HG03439 (cell line): ENCODE measurements around the gene DEPDC1B.
"Not testable (repeated sequence)": the region's sequence is repeated elsewhere in the genome, so short reads cannot be mapped to it uniquely, and the experiment has no call there.

Source experiments
- ATAC-seq: cut with Tn5 transposase; IDR thresholded peaks from one replicate; pipeline ENCODE4 v1.9.1; 2021; ENCODE audit warnings: mild to moderate bottlenecking, moderate library complexity; ENCODE audit not compliant: unreplicated experiment

Gene DEPDC1B

GRCh38 chr5:60699609-60700415 is at the start of gene DEPDC1B:
TSS of gene DEPDC1B (minus strand) at chr5:60700166. CDS start at chr5:60700093, 73 bp downstream.
- ATAC-seq, result peak; percentile 94

GRCh38 chr5:60744682-60745081 is 44.7 kb upstream of the DEPDC1B start:
- ATAC-seq, result no peak

DNA sequence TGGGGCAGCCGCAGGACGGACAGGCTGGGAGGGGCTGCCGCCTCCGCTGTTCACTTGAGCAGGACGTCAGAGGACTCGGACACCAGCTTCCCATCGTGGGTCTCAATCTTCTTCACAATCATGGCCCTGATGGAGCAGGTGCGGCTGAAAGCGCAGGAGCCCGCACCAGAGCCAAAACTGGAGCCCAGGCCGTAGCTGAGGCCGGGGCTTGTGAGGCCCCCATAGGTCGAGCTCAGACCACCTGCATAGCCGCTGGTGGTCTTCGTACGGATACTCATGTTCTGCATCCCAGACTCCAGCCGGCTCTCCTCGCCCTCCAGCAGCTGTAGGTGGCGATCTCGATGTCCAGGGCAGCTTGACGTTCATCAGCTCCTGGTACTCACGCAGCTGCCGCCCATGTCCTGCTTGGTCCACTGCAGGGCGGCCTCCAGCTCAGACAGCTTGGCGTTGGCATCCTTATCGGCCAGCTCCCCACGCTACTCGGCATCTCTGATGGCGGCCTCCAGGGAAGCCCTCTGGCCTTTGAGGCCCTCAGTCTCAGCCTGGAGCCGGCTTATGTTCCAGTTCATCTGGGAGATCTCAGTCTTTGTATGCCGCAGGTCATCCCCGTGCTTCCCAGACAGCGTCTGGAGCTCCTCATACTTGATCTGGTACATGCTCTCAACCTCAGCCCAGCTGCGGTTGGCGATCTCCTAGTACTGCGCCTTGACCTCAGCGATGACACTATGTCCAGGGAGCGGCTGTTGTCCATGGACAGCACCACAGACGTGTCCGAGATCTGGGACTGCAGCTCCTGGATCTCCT is 43.7 kb upstream of the DEPDC1B start:
- no peak for ATAC-seq

DNA sequence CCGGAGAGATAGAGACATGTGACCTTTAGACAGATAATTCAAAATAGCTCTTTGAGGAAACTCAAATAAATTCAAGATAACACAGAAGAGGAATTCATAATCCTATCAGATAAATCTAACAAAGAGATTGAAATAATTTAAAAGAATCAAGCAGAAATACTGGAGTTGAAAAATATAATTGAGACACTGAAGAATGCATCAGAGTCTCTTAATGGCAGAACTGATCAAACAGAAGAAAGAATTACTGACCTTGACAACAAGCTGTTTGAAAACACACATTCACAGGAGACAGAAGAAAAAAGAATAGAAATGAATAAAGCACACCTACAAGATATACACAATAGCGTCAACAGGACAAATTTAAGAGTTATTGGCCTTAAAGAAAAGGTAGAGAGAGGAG is 40.4 kb upstream of the DEPDC1B start:
- ATAC-seq, result no peak

GRCh38 chr5:60738933-60739332 is 39.0 kb upstream of the DEPDC1B start:
- ATAC-seq, result no peak

- no peak for ATAC-seq
Observed at GRCh38 chr5:60738461-60738860, 38.5 kb upstream of the DEPDC1B start.

- not testable (repeated sequence) for ATAC-seq
Observed at GRCh38 chr5:60730858-60731257, 30.9 kb upstream of the DEPDC1B start.

DNA sequence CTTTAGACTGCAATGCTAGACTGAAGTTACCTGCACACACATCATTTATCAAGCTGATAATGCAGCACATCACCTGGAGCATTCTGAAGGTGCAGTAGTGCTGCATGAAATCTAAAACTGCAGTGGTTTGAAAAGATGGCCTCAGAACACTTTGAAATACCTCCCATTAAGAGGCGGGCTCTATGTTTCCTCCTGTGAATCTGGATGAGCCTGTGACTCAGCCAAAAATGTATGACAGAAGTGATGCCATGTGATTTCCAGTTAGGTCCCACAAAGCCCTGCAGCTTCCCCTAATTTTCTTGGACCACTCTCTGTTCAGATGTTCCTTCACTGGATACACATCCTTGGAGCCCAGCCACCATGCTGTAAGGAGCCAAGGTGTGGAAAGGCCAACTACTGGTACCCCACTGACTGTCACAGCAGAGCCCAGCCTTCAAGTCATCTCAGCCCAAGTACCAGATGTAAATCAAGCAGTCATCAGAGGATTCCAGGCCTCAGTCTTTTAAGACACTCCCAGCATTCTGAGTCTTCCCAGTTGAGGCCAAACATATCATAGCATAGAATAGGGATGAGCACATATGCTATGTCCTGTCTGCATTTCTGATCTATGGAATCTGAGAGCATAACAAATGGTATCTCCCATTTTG is 27.2 kb upstream of the DEPDC1B start:
- no peak for ATAC-seq

DNA sequence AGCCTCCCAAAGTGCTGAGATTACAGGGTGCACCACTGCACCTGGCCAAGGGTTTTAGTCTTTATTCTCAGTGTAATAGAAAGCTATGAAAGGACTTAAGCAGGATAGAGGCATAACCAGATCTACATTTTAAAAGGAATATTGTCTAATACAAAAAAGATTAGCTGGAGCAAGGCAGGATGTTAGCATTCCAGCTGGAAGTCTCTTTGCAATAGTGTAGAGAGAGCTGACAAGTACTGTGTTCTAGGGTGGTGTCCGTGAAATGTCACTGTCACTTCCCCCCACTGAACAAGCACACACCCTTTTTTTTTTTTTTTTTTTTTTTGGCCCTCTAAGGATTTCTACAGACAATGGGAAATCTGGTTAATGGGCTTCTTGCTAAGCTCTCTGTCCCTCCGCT is 24.2 kb upstream of the DEPDC1B start:
- ATAC-seq, result no peak

DNA sequence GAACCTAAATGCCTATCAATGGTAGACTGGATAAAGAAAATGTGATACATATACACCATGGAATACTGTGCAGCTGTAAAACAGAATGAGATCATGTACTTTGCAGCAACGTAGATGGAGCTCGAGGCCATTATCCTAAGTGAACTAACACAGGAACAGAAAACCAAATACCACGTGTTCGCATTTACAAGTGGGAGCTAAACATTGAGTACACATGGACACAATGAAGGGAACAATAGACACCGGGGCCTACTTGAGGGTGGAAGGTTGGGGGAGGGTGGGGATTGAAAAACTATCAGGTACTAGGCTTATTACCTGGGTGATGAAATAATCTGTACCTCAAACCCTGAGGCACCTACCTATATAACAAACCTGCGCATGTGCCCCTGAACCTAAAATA is 22.4 kb upstream of the DEPDC1B start:
- no peak for ATAC-seq

- ATAC-seq, result no peak
Observed at GRCh38 chr5:60719329-60719728, 19.4 kb upstream of the DEPDC1B start.

- ATAC-seq, result no peak
Observed at GRCh38 chr5:60718166-60718892, 18.4 kb upstream of the DEPDC1B start.

DNA sequence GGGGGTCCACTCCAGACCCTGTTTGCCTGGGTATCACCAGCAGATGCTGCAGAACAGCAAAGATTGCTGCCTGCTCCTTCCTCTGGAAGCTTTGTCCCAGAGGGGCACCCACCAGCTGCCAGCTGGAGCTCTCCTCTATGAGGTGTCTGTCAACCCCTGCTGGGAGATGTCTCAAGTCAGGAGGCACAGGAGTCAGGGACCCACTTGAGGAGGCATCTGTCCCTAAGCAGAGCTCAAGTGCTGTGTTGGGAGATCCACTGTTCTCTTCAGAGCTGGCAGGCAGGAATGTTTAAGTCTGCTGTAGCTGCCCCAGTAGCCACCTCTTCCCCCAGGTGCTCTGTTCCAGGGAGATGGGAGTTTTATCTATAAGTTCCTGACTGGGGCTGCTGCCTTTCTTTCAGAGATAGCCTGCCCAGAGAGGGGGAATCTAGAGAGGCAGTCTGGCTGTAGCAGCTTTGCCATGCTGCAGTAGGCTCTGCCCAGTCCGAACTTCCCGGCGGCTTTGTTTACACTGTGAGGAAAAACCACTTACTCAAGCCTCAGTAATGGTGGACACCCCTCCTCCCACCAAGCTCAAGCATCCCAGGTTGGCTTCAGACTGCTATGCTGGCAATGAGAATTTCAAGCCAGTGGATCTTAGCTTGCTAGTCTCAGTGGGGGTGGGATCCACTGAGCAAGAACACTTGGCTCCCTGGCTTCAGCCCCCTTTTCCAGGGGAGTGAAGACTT is 15.4 kb upstream of the DEPDC1B start:
- ATAC-seq, result not testable (repeated sequence)

GRCh38 chr5:60712950-60713349 is 13.0 kb upstream of the DEPDC1B start:
- no peak for ATAC-seq

GRCh38 chr5:60711892-60712291 is 11.9 kb upstream of the DEPDC1B start:
- not testable (repeated sequence) for ATAC-seq

DNA sequence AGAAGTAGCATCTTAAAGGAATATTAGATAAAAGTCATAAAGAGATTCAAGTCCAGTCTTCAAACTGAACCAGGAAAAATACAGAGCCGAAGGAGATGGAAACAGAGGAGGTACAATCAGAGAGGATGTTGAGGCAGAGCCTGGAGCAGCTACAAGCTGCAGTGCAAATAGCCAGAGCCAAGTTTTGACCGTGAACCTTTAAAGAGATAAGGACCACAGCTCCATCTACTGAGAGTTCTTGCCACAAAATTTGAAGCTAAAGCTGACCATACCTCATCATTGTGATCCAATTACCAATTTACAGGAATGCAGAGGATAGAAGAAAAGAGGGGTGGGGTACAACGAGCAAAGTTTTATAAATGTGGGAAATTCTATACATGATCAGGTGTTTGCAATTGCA is 10.4 kb upstream of the DEPDC1B start:
- ATAC-seq, result no peak

DNA sequence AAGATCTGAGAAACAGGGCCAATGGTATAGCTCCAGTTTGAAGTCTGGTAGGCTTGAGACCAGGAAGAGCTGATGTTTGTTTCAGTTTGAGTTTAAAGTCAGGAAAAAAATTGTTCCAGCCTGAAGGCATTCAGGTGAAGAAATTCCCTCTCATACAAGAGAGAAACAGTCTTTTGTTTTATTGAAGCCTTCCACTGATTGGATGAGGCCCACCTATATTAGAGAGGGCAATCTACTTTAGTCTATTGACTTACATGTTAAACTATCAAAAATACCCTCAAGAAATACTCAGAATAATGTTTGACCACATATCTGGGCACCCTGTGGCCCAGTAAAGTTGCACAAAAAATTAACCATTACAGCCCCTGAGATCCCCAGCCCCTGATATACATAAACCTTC is 5.2 kb upstream of the DEPDC1B start:
- no peak for ATAC-seq

DNA sequence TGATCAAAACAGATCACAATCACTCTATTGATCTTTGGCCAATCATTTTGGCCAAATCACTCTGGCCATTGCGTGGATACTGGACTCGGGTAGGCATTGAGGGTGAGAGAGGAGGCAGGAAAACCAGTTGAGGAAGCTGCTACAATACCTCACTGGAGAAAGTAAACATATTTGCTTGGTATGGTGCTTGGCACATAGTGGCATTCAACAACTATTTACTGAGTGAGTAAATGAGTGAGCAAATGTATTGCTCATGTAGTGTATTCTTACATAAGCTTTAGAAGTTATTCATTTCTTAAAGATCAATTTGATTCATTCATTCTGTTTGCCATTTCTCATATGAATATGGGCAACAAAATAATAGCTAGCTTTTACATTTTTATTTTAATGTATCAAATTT is 4.0 kb upstream of the DEPDC1B start:
- no peak for ATAC-seq

DNA sequence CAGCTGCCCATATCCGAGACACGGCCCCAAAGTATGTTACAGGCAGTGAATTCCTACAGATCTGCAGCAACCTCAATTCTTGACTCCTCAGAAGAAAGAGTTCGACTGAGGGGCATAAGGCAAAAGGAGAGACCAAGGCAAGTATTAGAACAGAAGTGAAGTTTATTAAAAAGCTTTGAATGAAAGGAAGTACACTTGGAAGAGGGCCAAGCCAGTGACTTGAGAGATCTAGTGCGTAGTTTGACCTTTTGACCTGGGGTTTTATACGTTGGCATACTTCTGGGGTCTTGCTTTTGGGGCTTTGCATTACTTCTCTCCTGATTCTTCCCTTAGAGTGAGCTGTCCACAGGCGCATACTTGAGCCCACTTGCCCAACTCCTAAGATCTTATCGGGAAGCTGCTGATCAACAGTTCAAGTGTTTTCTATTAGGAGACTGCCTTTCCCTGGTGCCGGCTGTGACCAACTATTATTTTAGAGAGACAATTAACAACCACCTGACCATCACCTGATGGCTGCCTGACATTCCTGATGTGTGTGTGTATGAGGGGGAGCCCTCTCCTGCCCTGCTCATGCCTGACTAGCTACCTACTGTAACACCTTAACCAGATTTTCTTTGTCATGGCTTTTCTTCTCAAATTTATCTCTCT is 1.5 kb upstream of the DEPDC1B start:
- no peak for ATAC-seq

GRCh38 chr5:60700416-60700757 is 421 bp upstream of the DEPDC1B start:
- peak; percentile 21 for ATAC-seq
